ENCODE measurements around the gene ACTL7B. TPM values are rescaled to one million over a fixed set of nuclear protein-coding genes. Genes with fewer than 3 reads are reported as not detected.

The ACTL7B gene
- total and polyA plus RNA-seq, 10 of the 15 experiments (the other 5 are each of a cell fraction or from before 2014, with no cell fraction given), result not detected

DNA sequence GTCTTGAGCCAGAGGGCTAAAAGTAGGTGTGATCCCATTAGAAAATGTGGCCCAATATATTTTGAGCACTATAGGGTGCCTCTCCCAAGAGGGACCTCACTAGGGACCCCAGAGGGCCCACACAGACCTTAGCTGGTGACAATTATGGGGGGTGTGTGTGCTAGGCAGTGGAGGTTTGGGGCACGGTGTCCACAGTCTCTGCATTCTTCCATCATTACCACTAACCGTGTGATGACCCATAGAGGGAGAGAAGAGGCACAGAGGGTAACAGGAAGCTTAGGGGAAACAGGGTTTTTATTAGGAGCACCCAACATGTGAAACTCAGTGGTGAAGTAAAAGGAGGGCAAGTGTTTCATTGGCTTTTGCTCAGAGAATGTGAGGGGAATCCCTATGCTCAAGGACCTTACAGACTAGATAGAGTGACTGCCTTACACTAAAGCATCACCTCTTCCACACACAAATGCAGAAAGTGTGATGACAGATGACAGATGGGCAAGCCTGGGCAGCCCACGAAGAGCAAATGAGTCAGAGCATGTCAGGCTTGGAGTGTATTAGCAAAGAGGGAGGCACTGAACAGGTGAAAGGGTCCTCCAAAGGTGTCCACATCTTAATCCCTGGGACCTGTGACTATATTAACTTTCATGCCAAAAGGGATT is 3.8 kb upstream of the ACTL7B start:
- Histone ChIP-seq H2AFZ (ENCODE audit: control insufficient read depth, low read depth, low read length) (no peak overlapping the region), H4K20me1 (ENCODE audit: control insufficient read depth, insufficient read depth) (no peaks in the 10 kb centered on the region), H3K27ac (ENCODE audit: control insufficient read depth, insufficient read depth) (no peak overlapping the region), H3K4me2 (ENCODE audit: control insufficient read depth, insufficient read depth) (no peak overlapping the region), H3K79me2 (ENCODE audit: control insufficient read depth, insufficient read depth, low read length) (no peaks in the 10 kb centered on the region), H3K9me3 (replicated peaks; ENCODE audit: control insufficient read depth, insufficient read depth, low read length) (no peaks in the 10 kb centered on the region), H3K4me1 (ENCODE audit: control insufficient read depth, insufficient read depth, low read length) (no peaks in the 10 kb centered on the region), H3K36me3 (ENCODE audit: control insufficient read depth in 2 of 2, insufficient read depth in 2 of 2, low read length in 1 of 2) (no peaks in the 10 kb centered on the region), H3K27me3 (replicated peaks in 1 of 2; ENCODE audit: control insufficient read depth in 2 of 2, insufficient read depth in 2 of 2, low read length in 1 of 2) (no peaks in the 10 kb centered on the region), H3K9ac (ENCODE audit: control insufficient read depth, insufficient read depth, low read length) (no peak overlapping the region), H3K4me3 (no peak overlapping the region)
- CTCF ChIA-PET, result no interaction called here
- SMC1A ChIA-PET (ENCODE audit: uncharacterized antibody, unreplicated experiment), result interaction anchor here (1.6 kb wide), 2 partner anchors 9 to 95 kb away, joined by 4 to 5 read pairs; no protein-coding TSS in a partner anchor
- RAD21 ChIA-PET (ENCODE audit: unreplicated experiment), result no interaction called here
- FAIRE-seq (no peak), DNase-seq (ENCODE audit: low read depth, low spot score) (peak; percentile 13), ATAC-seq (peak; percentile 83)
- TF ChIP-seq RUNX3 (IDR thresholded peaks at IDR 0.05; ENCODE audit: low read length), result no peak
- 0 out of 2 replicates have a peak, but pooled peaks have one; percentile 8 for TF ChIP-seq CREM (IDR thresholded peaks at IDR 0.05; ENCODE audit: low read depth)
- TF ChIP-seq RFX5 (IDR thresholded peaks at IDR 0.05; ENCODE audit: low read depth, low read length), result no peak
- TF ChIP-seq ZNF207 (IDR thresholded peaks at IDR 0.05; ENCODE audit: borderline replicate concordance), result no peak
- TF ChIP-seq, protein P1, sequence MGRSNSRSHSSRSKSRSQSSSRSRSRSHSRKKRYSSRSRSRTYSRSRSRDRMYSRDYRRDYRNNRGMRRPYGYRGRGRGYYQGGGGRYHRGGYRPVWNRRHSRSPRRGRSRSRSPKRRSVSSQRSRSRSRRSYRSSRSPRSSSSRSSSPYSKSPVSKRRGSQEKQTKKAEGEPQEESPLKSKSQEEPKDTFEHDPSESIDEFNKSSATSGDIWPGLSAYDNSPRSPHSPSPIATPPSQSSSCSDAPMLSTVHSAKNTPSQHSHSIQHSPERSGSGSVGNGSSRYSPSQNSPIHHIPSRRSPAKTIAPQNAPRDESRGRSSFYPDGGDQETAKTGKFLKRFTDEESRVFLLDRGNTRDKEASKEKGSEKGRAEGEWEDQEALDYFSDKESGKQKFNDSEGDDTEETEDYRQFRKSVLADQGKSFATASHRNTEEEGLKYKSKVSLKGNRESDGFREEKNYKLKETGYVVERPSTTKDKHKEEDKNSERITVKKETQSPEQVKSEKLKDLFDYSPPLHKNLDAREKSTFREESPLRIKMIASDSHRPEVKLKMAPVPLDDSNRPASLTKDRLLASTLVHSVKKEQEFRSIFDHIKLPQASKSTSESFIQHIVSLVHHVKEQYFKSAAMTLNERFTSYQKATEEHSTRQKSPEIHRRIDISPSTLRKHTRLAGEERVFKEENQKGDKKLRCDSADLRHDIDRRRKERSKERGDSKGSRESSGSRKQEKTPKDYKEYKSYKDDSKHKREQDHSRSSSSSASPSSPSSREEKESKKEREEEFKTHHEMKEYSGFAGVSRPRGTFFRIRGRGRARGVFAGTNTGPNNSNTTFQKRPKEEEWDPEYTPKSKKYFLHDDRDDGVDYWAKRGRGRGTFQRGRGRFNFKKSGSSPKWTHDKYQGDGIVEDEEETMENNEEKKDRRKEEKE (IDR thresholded peaks at IDR 0.05), result no peak
- 0 out of 2 replicates have a peak, but pooled peaks have one; percentile 12 for TF ChIP-seq CREB1 (IDR thresholded peaks at IDR 0.05; ENCODE audit: low read depth)
- no peak for TF ChIP-seq POLR2A (IDR thresholded peaks at IDR 0.05; ENCODE audit: low read depth, low read length)
- TF ChIP-seq PKNOX1 (IDR thresholded peaks at IDR 0.05), result peak; percentile 30; the same call in 1 of the 2 replicates
- TF ChIP-seq ZBTB40 (IDR thresholded peaks at IDR 0.05; ENCODE audit: borderline replicate concordance), result no peak
- no peak for TF ChIP-seq CHD4 (IDR thresholded peaks at IDR 0.05)
- POLR2A ChIA-PET, result no interaction called here
- in situ Hi-C loops (cut with MboI) (no loop called here), intact Hi-C loops (cut with micrococcal nuclease; ENCODE audit: unreplicated experiment) (no loop called here)
- 0% methylated on average over 3 of the region's 3 CpGs for WGBS (ENCODE audit: insufficient coverage, insufficient replicate concordance, low lambda C conversion rate, missing lambda C conversion rate)
- no TSS peak for BruUV-seq (replicated peaks)
